Mesothelial cell of epicardium (in vitro differentiated cells): Measurements from ENCODE around the gene BMPR1B. TPM values are rescaled to one million over a fixed set of nuclear protein-coding genes. Genes with fewer than 3 reads are reported as not detected.
"Not testable (repeated sequence)": the region's sequence is repeated elsewhere in the genome, so short reads cannot be mapped to it uniquely, and the experiment has no call there.

Experiments
- DNase-seq, 2 experiments: peaks; one replicate each; pipeline ENCODE4 v3.0.0; 2021; ENCODE audit warnings: low spot score in 2 of 2; ENCODE audit not compliant: unreplicated experiment in 2 of 2
- H3K27ac Mint-ChIP-seq: 2 replicates; pipeline ENCODE4 v1.8.0; 2021; ENCODE audit warnings: mixed read lengths
- H3K27me3 Mint-ChIP-seq: 2 replicates; pipeline ENCODE4 v1.8.0; 2021; ENCODE audit warnings: low read depth, mixed read lengths
- H3K36me3 Mint-ChIP-seq: 2 replicates; pipeline ENCODE4 v1.8.0; 2021; ENCODE audit warnings: mixed read lengths
- H3K4me1 Mint-ChIP-seq: 2 replicates; pipeline ENCODE4 v1.8.0; 2021; ENCODE audit warnings: mixed read lengths
- H3K4me3 Mint-ChIP-seq: 2 replicates; pipeline ENCODE4 v1.8.0; 2021; ENCODE audit warnings: mild to moderate bottlenecking, moderate library complexity, mixed read lengths
- H3K9me3 Mint-ChIP-seq: 2 replicates; pipeline ENCODE4 v1.8.0; 2021; ENCODE audit warnings: mixed read lengths
- total RNA-seq: library from RNA; stranded (reverse); gene quantifications from 3 replicates; pipeline ENCODE4 v1.2.1, GENCODE V29; 2021
- TF ChIP-seq, protein P1 (sequence below): fragments of 200-600 bp; sonication (generic); IDR thresholded peaks from one replicate; pipeline ENCODE4 v1.5.0; 2021; ENCODE audit warnings: antibody characterized with exemption; ENCODE audit not compliant: unreplicated experiment

The BMPR1B gene
- total RNA-seq, 1 donor from 2014 or later: 2.6 TPM

DNA sequence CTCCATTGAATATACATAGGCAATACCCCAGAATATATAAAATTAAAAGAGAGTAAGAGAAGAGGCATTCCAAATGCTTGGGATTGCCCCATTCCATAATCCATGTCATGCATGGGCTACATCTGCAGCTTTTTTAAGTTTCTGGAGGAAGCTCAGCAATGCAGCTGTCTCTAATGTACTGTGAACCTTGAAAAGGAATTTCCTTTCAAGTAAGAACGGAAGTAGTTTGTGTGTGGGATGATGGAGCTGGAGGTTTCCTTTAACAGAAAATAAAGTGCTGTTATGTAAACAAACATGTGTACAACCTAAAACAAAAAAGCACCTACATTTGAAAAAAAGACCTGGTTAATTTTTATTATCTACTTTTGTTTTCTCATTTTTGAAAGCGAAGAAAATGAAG lies 303.5 kb downstream of the BMPR1B start:
- no peak overlapping the region for H3K4me3 Mint-ChIP-seq
- H3K4me1 Mint-ChIP-seq: peaks cover 14% of the 10 kb centered on the region
- no peak for DNase-seq
- TF ChIP-seq, protein P1, sequence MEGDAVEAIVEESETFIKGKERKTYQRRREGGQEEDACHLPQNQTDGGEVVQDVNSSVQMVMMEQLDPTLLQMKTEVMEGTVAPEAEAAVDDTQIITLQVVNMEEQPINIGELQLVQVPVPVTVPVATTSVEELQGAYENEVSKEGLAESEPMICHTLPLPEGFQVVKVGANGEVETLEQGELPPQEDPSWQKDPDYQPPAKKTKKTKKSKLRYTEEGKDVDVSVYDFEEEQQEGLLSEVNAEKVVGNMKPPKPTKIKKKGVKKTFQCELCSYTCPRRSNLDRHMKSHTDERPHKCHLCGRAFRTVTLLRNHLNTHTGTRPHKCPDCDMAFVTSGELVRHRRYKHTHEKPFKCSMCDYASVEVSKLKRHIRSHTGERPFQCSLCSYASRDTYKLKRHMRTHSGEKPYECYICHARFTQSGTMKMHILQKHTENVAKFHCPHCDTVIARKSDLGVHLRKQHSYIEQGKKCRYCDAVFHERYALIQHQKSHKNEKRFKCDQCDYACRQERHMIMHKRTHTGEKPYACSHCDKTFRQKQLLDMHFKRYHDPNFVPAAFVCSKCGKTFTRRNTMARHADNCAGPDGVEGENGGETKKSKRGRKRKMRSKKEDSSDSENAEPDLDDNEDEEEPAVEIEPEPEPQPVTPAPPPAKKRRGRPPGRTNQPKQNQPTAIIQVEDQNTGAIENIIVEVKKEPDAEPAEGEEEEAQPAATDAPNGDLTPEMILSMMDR: no peak
- H3K9me3 Mint-ChIP-seq: peaks cover 4% of the 10 kb centered on the region
- no peak overlapping the region for H3K27ac Mint-ChIP-seq
- no peaks in the 10 kb centered on the region for H3K27me3 Mint-ChIP-seq
- no peaks in the 10 kb centered on the region for H3K36me3 Mint-ChIP-seq

GRCh38 chr4:95061801-95062200 lies 304.0 kb downstream of the BMPR1B start:
- H3K27ac Mint-ChIP-seq, DNase-seq, H3K4me3 Mint-ChIP-seq, H3K9me3 Mint-ChIP-seq, H3K36me3 Mint-ChIP-seq, H3K27me3 Mint-ChIP-seq: not testable (repeated sequence)
- peaks cover 17% of the 10 kb centered on the region for H3K4me1 Mint-ChIP-seq

- no peaks in the 10 kb centered on the region for H3K27me3 Mint-ChIP-seq
- no peak overlapping the region for H3K4me3 Mint-ChIP-seq
- peak overlapping the region; percentile 60 for H3K27ac Mint-ChIP-seq
- TF ChIP-seq, protein P1: no peak
- no peak for DNase-seq
- peaks cover 9% of the 10 kb centered on the region for H3K9me3 Mint-ChIP-seq
- H3K36me3 Mint-ChIP-seq: no peaks in the 10 kb centered on the region
- peaks cover 13% of the 10 kb centered on the region for H3K4me1 Mint-ChIP-seq
Measured at GRCh38 chr4:95066050-95066449, 308.3 kb downstream of the BMPR1B start.

DNA sequence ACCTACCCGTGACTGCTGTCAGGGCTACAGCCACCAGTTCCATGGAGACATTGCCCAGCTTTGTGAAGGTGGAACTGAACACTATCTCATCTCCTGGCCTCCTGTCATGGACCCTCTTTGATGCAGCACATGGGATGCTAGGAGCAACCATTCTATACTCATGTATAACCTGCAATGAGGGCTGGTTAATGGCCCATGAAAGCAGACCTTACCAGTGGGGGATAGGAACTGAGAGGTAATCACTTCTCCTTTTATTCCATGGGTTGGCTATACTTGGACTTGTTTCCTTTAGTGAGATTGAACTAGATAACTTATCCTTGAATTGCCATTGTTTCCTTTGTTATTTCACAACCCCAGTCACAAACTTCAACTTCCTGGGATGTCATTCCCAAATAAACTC lies 310.6 kb downstream of the BMPR1B start:
- H3K36me3 Mint-ChIP-seq: no peaks in the 10 kb centered on the region
- H3K27me3 Mint-ChIP-seq: peaks cover 9% of the 10 kb centered on the region
- H3K4me1 Mint-ChIP-seq: peaks cover 6% of the 10 kb centered on the region
- no peak overlapping the region for H3K27ac Mint-ChIP-seq
- DNase-seq: no peak
- H3K9me3 Mint-ChIP-seq: peaks cover 16% of the 10 kb centered on the region
- H3K4me3 Mint-ChIP-seq: no peak overlapping the region
- TF ChIP-seq, protein P1: no peak

DNA sequence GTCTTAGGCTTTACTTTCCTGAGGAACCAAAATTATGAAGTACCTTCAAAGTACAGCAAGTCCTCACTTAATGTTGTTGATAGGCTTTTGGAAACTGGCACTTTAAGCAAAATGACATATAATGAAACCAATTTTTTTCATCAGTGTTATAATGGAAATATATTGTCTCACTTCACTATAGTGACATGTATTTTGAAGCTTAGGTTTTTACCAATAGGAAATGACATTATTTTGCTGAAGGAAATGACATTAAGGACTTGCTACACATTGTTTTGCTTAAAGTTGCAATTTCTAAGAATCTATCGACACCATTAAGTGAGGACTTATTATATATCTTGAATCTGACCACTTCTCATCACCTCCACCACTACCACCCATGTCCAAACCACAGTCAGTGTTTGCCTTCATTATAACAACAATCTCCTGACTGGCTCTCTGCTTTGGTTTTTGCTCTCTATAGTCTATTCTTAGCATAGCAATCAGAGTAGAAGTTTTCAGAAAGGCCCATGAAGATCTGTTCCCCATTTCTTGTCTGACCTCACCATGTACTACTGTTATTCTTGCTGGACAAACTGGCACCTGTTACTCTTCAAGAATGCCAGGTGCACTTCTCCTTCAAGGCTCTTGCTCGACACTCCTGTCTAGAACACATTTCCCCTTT lies 311.2 kb downstream of the BMPR1B start:
- Mint-ChIP-seq H3K27ac (no peak overlapping the region), H3K36me3 (no peaks in the 10 kb centered on the region), H3K9me3 (peaks cover 16% of the 10 kb centered on the region), H3K4me1 (peaks cover 6% of the 10 kb centered on the region), H3K27me3 (peaks cover 10% of the 10 kb centered on the region), H3K4me3 (no peak overlapping the region)
- DNase-seq: no peak
- TF ChIP-seq, protein P1: no peak

GRCh38 chr4:95071851-95072250 lies 314.1 kb downstream of the BMPR1B start:
- DNase-seq: no peak
- TF ChIP-seq, protein P1: no peak
- H3K27ac Mint-ChIP-seq: no peak overlapping the region
- no peaks in the 10 kb centered on the region for H3K36me3 Mint-ChIP-seq
- no peak overlapping the region for H3K4me3 Mint-ChIP-seq
- peaks cover 15% of the 10 kb centered on the region for H3K27me3 Mint-ChIP-seq
- H3K4me1 Mint-ChIP-seq: peaks cover 8% of the 10 kb centered on the region
- H3K9me3 Mint-ChIP-seq: peaks cover 12% of the 10 kb centered on the region
